Keratinocyte (primary cell): ENCODE measurements around the gene PLA2G6.

ENCODE experiments used
- CTCF ChIP-seq, 3 experiments: IDR thresholded peaks in 1 of 3; conservative IDR thresholded peaks in 1 of 3; optimal IDR thresholded peaks in 1 of 3; 2 replicates in 2 of 3; 3 replicates in 1 of 3; pipeline versions ENCODE3 to v1.5.1; 2011; ENCODE audit warnings: low read length in 3 of 3, mild to moderate bottlenecking in 3 of 3, moderate library complexity in 2 of 3, control low read depth in 1 of 3, inconsistent platforms in 1 of 3; ENCODE audit not compliant: insufficient read depth in 2 of 3; ENCODE audit errors: extremely low read depth in 1 of 3
- EZH2 ChIP-seq: IDR thresholded peaks from one replicate; pipeline ENCODE4 v1.6.1; 2012; ENCODE audit warnings: inconsistent platforms, mild to moderate bottlenecking, low read length, moderate library complexity

- peak in 2 of 3 experiments; percentile 23 to 25 for TF ChIP-seq CTCF (optimal IDR thresholded peaks at IDR 0.05 in 1 of 3, IDR thresholded peaks at IDR 0.05 in 1 of 3, conservative IDR thresholded peaks at IDR 0.05 in 1 of 3; ENCODE audit: extremely low read depth in 1 of 3, insufficient read depth in 2 of 3, low read length in 3 of 3)
- no peak for TF ChIP-seq EZH2
Measured at GRCh38 chr22:38153821-38154562, 27.6 kb downstream of the PLA2G6 start.
